ENCODE results near the gene SHOC1.
A peak's percentile ranks its signal among the peaks of the same experiment; 100 is the strongest.

The SHOC1 gene

DNA sequence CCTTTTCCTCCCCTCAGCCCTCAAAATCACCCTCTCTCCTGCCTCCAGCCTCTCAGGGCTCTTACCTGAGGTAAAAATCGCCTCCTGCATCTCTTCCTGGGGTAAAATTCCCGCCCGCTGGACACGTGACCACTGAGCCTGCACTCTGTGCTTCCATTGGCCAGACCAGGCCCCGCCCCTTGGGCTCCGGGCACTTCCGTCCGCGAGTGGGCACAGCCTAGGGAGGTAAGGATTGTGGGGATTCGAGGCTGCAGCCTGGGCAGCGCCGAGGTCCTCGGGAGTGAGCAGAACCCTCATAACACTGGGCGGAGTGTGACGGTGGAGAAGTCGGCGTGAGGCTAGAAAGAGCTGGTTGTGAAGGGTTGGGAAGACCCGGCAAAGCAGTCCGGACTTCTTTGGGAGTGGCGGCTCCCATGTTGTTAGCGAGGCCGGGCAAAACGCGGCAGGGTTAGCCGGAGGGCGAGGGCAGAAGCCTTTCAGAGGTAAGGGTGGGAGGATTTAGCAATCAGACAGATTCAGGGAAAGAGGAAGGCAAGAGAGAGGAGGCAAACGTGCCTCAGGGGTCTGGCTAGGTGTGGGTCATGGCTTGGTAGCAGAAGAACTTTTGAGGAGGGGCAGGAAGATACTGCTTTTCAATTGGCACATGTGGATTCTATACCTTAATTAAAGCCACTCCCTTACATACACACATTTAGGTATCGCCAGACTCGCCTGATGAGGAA is at the start of gene SHOC1:
Gene SHOC1, minus strand, starts transcription at position 103 of the 722 bp plus-strand sequence. CDS start 3,519 bp downstream, outside the sequence.
- TF ChIP-seq, protein P1, sequence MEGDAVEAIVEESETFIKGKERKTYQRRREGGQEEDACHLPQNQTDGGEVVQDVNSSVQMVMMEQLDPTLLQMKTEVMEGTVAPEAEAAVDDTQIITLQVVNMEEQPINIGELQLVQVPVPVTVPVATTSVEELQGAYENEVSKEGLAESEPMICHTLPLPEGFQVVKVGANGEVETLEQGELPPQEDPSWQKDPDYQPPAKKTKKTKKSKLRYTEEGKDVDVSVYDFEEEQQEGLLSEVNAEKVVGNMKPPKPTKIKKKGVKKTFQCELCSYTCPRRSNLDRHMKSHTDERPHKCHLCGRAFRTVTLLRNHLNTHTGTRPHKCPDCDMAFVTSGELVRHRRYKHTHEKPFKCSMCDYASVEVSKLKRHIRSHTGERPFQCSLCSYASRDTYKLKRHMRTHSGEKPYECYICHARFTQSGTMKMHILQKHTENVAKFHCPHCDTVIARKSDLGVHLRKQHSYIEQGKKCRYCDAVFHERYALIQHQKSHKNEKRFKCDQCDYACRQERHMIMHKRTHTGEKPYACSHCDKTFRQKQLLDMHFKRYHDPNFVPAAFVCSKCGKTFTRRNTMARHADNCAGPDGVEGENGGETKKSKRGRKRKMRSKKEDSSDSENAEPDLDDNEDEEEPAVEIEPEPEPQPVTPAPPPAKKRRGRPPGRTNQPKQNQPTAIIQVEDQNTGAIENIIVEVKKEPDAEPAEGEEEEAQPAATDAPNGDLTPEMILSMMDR (conservative IDR thresholded peaks at IDR 0.05) = no peak
- H3K27ac ChIP-seq = no peak within 1 kb of the TSS

DNA sequence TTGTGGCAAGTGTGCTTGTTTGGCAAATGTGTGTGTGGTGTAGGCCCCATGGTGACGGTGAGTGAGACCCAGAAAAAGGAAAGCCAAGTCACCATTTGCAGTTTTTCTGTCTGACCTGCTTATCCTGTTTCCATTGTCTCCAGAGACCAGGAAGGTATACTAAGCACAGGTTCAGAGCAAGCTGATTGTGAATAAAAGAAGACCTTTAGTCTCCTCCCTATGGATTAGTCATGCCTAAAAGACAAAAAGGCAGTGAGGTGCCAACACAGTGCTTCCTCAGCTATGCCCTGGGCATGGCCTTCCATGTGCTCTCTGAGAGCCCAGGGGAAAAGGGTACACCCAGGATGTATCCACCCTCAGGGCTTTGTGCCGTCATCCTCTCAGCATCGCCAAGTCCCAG is 49.2 kb upstream of the SHOC1 start:
- H3K27ac ChIP-seq = no peak overlapping the region
- TF ChIP-seq, protein P1 (conservative IDR thresholded peaks at IDR 0.05) = no peak

DNA sequence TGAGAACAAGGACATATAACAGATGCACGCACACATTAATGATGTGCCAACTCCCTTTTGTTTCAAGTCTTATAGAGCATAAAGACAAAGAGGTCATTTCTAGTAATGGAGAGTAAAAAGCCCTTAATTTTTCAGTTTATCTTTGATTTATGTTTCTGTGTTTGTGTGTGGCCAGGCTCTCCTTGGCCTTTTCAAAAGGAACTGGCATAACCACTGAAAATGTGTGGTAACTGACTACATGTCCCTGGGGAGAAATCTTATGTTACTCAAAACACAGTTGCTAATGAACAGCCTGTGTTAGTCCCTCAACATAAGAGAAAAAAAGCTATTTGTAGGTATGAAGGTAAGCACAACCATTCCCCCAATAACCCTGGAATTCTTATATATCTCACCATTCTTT is 47.6 kb upstream of the SHOC1 start:
- TF ChIP-seq, protein P1 (conservative IDR thresholded peaks at IDR 0.05) = no peak
- H3K27ac ChIP-seq = no peak overlapping the region

DNA sequence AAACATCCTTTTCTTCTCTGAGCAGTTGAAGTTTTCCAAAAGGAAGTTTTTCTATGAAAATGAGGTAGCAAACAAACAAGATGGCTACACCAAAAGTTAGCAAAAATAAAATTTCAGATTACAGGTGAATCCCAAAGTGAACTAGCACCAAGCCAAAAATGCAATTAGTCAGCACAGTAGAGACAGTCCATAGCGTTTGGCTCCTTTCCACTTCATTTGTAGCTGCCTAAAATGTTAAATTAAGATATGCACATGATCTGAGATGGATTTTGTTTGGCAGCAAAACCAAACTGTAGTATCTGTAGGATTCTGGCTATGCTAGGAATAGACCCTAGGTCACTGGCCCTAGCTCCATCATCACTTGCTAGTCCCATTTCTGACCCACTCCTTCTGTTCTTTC is 45.7 kb upstream of the SHOC1 start:
- TF ChIP-seq, protein P1 (conservative IDR thresholded peaks at IDR 0.05) = no peak
- H3K27ac ChIP-seq = no peak overlapping the region; the same call in 1 of the 2 replicates

GRCh38 chr9:111839987-111840386 is 45.2 kb upstream of the SHOC1 start:
- no peak overlapping the region; the same call in 1 of the 2 replicates for H3K27ac ChIP-seq
- TF ChIP-seq, protein P1 (conservative IDR thresholded peaks at IDR 0.05) = no peak

GRCh38 chr9:111839387-111839786 is 44.6 kb upstream of the SHOC1 start:
- peak overlapping the region; percentile 45 for H3K27ac ChIP-seq
- TF ChIP-seq, protein P1 (conservative IDR thresholded peaks at IDR 0.05) = no peak

- peak overlapping the region; percentile 45 for H3K27ac ChIP-seq
- TF ChIP-seq, protein P1 (conservative IDR thresholded peaks at IDR 0.05) = no peak
Measured at GRCh38 chr9:111838439-111838838, 43.7 kb upstream of the SHOC1 start.

All from VCaP (cell line).